NCI-H1105 treated with DMSO at 0.1 percent for 48 hours (cell line): ENCODE measurements around the gene ZNF598.
"Not testable (repeated sequence)": the region's sequence is repeated elsewhere in the genome, so short reads cannot be mapped to it uniquely, and the experiment has no call there.

Source experiments
- DNase-seq: peaks from one replicate; lab custom pipeline; 2025; lab: John Stamatoyannopoulos, UW

The ZNF598 gene

DNA sequence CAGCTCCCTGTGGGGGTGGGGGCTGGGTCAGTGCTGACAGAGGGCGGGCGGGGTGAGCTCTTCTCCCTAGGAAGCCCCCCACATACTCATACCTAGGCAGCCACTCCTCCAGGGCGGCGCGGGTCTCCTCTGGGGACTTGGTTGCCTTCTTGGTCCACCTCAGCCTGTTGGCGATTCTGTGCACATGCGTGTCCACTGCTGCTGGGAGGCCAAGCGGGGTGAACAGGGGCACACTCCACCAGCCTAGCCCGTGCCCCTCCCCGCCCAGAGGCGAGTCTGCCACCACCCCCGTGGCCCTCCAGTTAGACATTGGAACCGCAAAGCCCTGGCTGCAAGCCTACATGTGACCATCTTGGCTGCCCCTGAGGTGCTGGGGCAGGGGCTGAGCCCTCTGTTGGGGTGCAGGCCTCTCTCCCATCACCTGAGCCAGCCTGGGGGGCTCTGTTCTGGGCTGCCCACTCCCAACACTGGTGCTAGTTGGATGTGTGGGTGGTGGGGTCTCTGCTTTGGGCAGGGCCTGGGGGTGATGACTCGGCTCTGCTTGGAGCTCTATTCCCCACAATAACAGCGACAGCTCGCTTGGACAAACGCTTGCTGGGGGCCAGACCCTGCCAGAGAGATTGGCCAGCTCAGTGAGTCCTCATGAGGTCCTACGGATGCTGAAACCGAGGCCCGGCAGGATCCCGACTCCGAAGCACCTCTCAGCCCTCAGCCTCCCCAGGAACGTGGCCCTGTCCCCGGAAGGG, 30.6 kb upstream of the ZNF598 start:
- DNase-seq = no peak

- DNase-seq = no peak
Observed at GRCh38 chr16:2039274-2040031, 29.8 kb upstream of the ZNF598 start.

- no peak for DNase-seq
Observed at GRCh38 chr16:2038382-2039231, 29.0 kb upstream of the ZNF598 start.

GRCh38 chr16:2037647-2038381, 28.2 kb upstream of the ZNF598 start:
- no peak for DNase-seq

DNA sequence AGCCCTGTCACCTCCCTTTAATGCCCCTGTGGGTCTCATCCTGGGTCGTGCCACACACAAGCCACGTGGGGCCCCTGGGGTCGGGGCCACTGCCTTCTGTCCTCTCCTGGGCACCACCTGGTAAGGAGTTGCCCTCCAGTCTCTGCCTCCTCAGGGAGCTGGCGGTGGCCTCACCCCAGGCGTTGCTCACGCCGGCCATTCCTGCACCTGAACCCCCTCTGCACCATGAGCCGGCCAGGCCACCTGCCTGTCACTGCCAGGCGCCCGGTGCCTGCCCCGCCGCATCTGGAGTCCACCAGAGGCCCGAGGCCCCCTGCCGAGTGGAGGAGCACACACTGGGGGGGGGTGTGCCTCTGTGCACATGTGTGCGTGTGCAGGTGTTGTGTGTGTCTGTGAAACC, 27.5 kb upstream of the ZNF598 start:
- no peak for DNase-seq

DNA sequence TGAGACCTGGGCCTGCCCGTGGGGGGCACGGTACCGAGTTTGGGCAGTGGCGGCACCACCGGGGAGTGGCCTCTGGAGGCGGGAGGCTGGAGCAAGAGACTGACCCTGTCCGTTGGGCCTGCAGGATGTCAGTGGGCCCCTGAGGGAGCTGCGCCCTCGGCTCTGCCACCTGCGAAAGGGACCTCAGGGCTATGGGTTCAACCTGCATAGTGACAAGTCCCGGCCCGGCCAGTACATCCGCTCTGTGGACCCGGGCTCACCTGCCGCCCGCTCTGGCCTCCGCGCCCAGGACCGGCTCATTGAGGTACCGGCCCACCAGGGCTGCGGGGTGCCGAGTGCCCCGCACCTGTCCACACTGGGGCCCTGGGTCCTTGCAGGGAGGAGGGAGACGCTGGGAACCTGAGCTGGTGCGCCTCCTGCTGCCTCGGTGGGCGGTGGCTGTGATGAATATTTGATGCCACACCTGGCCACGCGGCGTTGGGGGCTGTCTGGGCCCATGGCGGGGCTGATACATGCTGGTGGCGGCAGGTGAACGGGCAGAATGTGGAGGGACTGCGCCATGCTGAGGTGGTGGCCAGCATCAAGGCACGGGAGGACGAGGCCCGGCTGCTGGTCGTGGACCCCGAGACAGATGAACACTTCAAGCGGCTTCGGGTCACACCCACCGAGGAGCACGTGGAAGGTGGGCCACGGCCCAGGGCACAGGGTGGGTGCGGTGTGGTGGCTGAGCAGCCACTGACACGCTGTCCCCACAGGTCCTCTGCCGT, 26.8 kb upstream of the ZNF598 start:
- DNase-seq = no peak

DNA sequence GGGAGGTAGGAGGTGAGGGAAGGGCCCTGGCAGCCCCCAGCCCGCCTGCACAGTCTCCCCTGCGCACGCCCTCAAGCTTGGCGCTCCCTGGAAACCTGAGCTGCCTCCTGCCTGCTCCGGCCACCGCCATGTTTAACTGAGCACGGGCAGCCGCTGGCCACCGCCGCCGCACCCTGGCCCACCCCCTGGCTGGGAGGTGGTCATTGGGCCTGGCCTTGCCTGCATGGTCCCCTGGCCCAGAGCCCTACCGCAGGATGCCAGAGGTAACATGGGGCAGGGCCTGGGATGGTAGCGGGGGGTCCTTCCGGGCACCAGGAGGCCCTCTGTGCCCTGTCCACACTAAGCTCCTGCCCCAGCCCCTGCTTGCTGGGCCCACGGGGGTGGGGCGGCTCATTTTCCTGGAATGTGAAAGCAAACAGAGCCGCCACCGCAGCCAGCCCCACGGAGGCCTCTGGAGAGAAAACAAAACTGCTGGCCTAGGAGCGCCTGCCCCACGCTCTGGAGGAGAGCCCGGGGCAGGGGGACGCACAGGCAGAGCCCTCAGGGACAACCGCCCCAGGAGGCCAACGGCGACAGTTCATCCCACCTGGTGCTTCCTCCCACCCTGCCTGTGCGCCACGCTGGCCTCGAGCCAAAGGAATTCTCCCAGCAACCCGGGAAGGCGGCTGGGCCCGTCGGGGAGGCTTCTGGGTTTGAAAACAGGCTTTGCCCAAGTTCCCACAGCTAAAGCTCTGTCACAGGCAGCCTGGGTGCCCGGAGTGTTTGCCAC, 26.0 kb upstream of the ZNF598 start:
- peak; percentile 31 for DNase-seq

DNA sequence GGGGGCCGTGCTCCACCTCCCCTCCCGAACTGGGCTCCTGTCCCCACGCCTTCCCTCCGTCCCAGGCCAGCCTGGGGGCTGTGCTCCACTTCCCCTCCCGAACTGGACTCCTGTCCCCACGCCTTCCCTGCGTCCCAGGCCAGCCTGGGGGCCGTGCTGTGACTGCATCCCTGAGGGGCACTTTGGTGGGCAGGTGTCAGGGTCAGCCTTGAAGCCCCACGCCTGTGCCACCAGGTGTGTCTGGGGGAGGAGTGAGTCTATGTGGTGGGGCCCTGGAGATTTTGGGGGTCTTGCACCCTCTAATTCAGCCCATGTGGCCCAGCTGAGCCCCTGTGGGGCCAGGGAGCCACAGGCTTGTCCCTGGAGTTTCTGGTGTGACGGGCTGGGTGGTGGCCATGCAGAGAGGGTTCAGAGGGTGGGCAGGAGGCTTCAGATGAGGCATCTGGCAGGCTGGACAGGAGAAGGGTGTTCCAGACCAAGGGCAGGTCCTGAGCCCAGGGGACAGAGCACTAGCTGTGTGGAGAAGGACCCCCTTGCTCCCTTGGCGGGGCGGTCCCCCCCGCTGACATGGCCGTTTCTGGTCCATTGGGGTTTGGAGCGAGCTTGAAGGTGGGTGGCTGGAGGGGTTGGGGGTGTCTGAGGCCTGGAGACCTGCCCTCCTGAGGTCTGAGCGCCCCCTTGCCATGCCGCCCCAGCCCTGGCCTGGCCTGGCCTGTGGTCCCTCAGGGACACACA, 25.2 kb upstream of the ZNF598 start:
- DNase-seq = no peak

- DNase-seq = not testable (repeated sequence)
Observed at GRCh38 chr16:2033909-2034695, 24.5 kb upstream of the ZNF598 start.

- DNase-seq = no peak
Observed at GRCh38 chr16:2033057-2033908, 23.7 kb upstream of the ZNF598 start.

DNA sequence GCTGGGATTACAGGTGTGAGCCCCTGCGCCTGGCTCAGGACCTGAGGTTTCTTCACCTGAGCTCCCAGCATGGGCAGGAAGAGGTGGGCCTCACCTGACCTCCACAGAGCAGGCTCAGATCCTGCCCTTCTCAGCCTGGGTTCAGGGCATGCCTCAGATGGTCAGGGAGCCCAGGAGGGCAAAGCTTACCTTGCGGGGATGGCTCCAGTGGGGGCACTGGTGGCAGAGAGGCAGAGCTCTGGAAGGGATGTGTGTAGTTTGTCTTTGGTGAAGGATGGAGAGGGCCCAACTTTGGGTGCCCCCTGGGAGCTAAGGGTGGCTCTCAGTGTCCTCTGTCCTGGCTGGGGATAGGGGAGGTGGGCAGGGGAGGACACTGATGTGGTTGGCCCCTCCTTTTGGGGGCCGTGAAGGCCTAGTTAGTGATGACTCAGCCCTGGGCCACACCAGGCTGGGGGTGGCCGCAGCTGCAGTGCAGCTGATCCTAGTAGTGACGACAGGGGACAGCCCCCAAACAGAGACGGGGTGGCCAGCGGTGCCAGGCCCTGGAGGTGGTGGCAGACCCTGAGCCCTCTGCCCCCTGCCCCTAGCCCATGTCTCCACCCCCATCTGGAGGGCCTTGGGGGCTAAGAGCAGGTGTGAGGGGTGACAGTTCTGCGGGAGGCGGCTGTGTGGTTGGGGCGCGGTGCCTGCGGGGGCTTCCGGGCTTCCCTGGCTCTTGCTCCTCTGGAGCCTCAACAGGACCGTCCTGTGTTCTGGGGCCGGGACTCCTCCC, 22.9 kb upstream of the ZNF598 start:
- DNase-seq = no peak

- no peak for DNase-seq
Observed at GRCh38 chr16:2031081-2031577, 21.5 kb upstream of the ZNF598 start.

DNA sequence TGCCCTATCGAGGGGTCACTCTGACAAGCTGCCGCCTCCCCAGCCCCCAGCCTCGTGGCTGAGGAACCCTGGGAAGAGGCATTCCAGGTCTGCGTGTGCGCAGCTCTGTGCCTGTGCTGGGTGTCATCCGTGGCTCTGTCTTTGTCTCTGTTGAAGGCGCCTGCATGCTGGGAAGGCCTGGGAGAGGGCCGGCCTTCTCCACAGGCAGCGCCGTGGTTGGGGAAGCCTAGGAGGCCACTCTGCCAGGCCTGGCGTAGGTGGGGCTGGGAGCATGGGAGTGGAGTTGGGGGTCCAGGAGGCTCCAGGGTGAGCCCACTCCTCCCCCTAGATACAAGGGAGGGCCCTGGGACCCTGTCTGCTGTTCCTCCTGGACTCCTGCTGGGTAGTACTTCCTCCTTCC, 20.4 kb upstream of the ZNF598 start:
- DNase-seq = no peak

DNA sequence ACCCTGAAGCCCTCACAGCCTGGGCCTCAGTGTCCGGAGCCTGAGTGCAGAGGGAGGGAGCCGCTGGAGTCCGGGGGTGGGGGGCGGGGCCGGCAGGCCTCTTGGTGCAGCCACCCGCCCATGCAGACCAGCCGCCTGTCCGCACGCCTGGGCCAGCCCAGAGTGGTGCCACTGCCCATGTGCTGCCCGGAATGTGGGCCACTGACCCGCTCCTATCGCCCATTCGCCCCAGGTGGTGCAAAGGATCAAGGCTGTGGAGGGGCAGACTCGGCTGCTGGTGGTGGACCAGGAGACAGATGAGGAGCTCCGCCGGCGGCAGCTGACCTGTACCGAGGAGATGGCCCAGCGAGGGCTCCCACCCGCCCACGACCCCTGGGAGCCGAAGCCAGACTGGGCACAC, 19.7 kb upstream of the ZNF598 start:
- no peak for DNase-seq

DNA sequence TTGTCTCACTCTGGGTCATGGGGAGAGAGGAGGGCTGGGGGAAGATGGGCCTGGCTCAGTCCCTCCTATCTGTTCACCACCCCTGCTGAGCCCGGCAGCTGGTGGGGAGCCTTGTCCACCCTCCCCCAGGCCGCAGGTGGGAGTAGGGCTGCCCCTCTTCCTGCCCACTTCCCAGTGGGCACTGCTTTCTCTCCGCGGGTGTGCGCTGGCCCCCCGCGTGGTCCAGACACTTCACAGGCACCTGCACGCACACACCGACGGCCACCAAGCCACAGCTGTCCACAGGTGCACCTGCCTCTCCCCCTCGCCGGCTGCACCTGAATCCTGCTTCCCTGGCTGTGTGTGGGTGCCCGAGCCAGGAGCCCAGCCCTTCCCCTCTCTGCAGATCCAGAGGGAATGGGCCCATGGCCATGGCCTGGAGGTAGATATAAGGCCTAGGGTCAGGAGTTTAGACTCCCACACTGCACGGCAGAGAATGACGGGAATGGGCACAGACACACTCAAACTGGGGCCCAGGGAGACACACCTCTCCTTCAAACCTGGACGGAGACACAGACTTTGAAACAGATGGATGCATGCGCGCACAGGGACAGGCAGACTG, 19.1 kb upstream of the ZNF598 start:
- no peak for DNase-seq

- DNase-seq = no peak
Observed at GRCh38 chr16:2028146-2028545, 18.5 kb upstream of the ZNF598 start.
